GM23338 (cell line): ENCODE results near the gene TNS3. TPM values are rescaled to one million over a fixed set of nuclear protein-coding genes. Genes with fewer than 3 reads are reported as not detected.

Experiments
- ATAC-seq: fragments of 200-7000 bp; cut with Tn5 transposase; 3 replicates; pipeline ENCODE4 v1.9.1; 2020
- DNase-seq: peaks from one replicate; pipeline ENCODE4 v3.0.0-alpha.2; 2015; ENCODE audit warnings: low spot score
- H2AFZ ChIP-seq: fragments of 200-600 bp; sonication (generic); 2 replicates; pipeline ENCODE4 v1.8.0; 2016; ENCODE audit warnings: antibody characterized with exemption, mild to moderate bottlenecking, moderate library complexity
- H3F3A ChIP-seq: fragments of 200-600 bp; sonication (generic); replicated peaks from 2 replicates; pipeline ENCODE4 v1.8.0; 2017; ENCODE audit warnings: antibody characterized with exemption, mixed run types, low read depth
- H3K27ac ChIP-seq: fragments of 200-600 bp; sonication (generic); 2 replicates; pipeline ENCODE4 v1.6.1; 2016; ENCODE audit warnings: low read depth
- H3K27me3 ChIP-seq: fragments of 200-600 bp; sonication (generic); 2 replicates; pipeline ENCODE4 v1.8.0; 2016; ENCODE audit warnings: mild to moderate bottlenecking, mixed run types, moderate library complexity; ENCODE audit not compliant: insufficient read depth
- H3K36me3 ChIP-seq: fragments of 200-600 bp; sonication (generic); 2 replicates; pipeline ENCODE4 v1.8.0; 2016; ENCODE audit warnings: mild to moderate bottlenecking; ENCODE audit not compliant: insufficient read depth
- H3K4me1 ChIP-seq: fragments of 200-600 bp; sonication (generic); 2 replicates; pipeline ENCODE4 v1.8.0; 2016; ENCODE audit warnings: mild to moderate bottlenecking, moderate library complexity; ENCODE audit not compliant: insufficient read depth
- H3K4me2 ChIP-seq: fragments of 200-600 bp; sonication (generic); 2 replicates; pipeline ENCODE4 v1.7.1; 2017; ENCODE audit warnings: mixed run types
- H3K4me3 ChIP-seq: fragments of 200-600 bp; sonication (generic); 2 replicates; pipeline ENCODE4 v1.6.1; 2016; ENCODE audit warnings: mixed run types
- H3K79me2 ChIP-seq: fragments of 200-600 bp; sonication (generic); replicated peaks from 2 replicates; pipeline ENCODE4 v1.8.0; 2017; ENCODE audit warnings: mild to moderate bottlenecking; ENCODE audit not compliant: insufficient read depth
- H3K9me2 ChIP-seq: fragments of 200-600 bp; sonication (generic); 2 replicates; pipeline ENCODE4 v1.8.0; 2017; ENCODE audit not compliant: insufficient read depth
- H4K20me1 ChIP-seq: fragments of 200-600 bp; sonication (generic); replicated peaks from 2 replicates; pipeline ENCODE4 v1.8.0; 2017; ENCODE audit warnings: mild to moderate bottlenecking; ENCODE audit not compliant: insufficient read depth
- H3K27ac Mint-ChIP-seq: 2 replicates; pipeline ENCODE4 v1.8.0; 2020; ENCODE audit warnings: inconsistent platforms, mild to moderate bottlenecking, moderate library complexity, mixed read lengths
- H3K27me3 Mint-ChIP-seq: 3 replicates; pipeline ENCODE4 v1.8.0; 2022; ENCODE audit warnings: low read depth, mild to moderate bottlenecking, moderate library complexity, mixed read lengths, inconsistent platforms; ENCODE audit not compliant: insufficient read depth, poor library complexity
- H3K36me3 Mint-ChIP-seq: 3 replicates; pipeline ENCODE4 v1.8.0; 2021; ENCODE audit warnings: low read depth, mild to moderate bottlenecking, inconsistent platforms, moderate library complexity, mixed read lengths
- H3K4me1 Mint-ChIP-seq: 3 replicates; pipeline ENCODE4 v1.8.0; 2020; ENCODE audit warnings: mild to moderate bottlenecking, inconsistent platforms, mixed read lengths
- H3K4me3 Mint-ChIP-seq: 3 replicates; pipeline ENCODE4 v1.8.0; 2021; ENCODE audit warnings: moderate library complexity, mild to moderate bottlenecking, inconsistent platforms, mixed read lengths
- H3K9me3 Mint-ChIP-seq: 3 replicates; pipeline ENCODE4 v1.8.0; 2020; ENCODE audit warnings: moderate library complexity, mild to moderate bottlenecking, inconsistent platforms, mixed read lengths
- CREB1 ChIP-seq: fragments of 250-450 bp; sonication (Bioruptor Pico); IDR thresholded peaks from 2 replicates; pipeline ENCODE4 v1.5.0; 2020; ENCODE audit warnings: low read depth, mild to moderate bottlenecking, moderate library complexity
- EZH2phosphoT487 ChIP-seq: fragments of 200-600 bp; sonication (generic); IDR thresholded peaks from one replicate; pipeline ENCODE4 v1.8.1; 2018; ENCODE audit warnings: antibody characterized with exemption; ENCODE audit not compliant: unreplicated experiment
- JUNB ChIP-seq: IDR thresholded peaks from one replicate; pipeline ENCODE4 v1.6.1; 2016; ENCODE audit warnings: antibody characterized with exemption; ENCODE audit not compliant: unreplicated experiment
- POLR2AphosphoS5 ChIP-seq: IDR thresholded peaks from 2 replicates; pipeline ENCODE4 v1.6.1; 2016; ENCODE audit warnings: antibody characterized with exemption, low read depth
- ZNF114 ChIP-seq: fragments of 250-450 bp; sonication (Bioruptor Pico); IDR thresholded peaks from 2 replicates; pipeline ENCODE4 v1.5.0; 2020; ENCODE audit warnings: mild to moderate bottlenecking, moderate library complexity
- ZNF331 ChIP-seq: fragments of 250-450 bp; sonication (Bioruptor Pico); IDR thresholded peaks from 2 replicates; pipeline ENCODE4 v1.5.0; 2020; ENCODE audit warnings: low read depth, mild to moderate bottlenecking, moderate library complexity
- polyA plus RNA-seq: library from polyadenylated mRNA; unstranded; fragments of >200 nt; fragmentation: Nextera tagmentation; extraction: Ambion mirVana; gene quantifications from 2 replicates; pipeline ENCODE4 v1.2.1, GENCODE V29; 2016
- total RNA-seq: library from RNA; depleted of rRNA; stranded (reverse); fragments of >200 nt; shearing (Covaris generic); gene quantifications from 2 replicates; pipeline ENCODE4 v1.2.3, GENCODE V29; 2014
- TF ChIP-seq, protein P1 (sequence below): IDR thresholded peaks from one replicate; pipeline ENCODE4 v1.6.1; 2018; ENCODE audit warnings: antibody characterized with exemption; ENCODE audit not compliant: unreplicated experiment
- TF ChIP-seq, protein P2 (sequence below): fragments of 250-450 bp; sonication (Bioruptor Pico); IDR thresholded peaks from 2 replicates; pipeline ENCODE4 v1.5.0; 2020; ENCODE audit warnings: mild to moderate bottlenecking, moderate library complexity
- TF ChIP-seq, protein P3 (sequence below): IDR thresholded peaks from 2 replicates; pipeline ENCODE4 v1.6.1; 2016; ENCODE audit warnings: antibody characterized with exemption

TNS3 gene
- total and polyA plus RNA-seq, 2 experiments from 2014 or later: 6.2 to 28.7 TPM

DNA sequence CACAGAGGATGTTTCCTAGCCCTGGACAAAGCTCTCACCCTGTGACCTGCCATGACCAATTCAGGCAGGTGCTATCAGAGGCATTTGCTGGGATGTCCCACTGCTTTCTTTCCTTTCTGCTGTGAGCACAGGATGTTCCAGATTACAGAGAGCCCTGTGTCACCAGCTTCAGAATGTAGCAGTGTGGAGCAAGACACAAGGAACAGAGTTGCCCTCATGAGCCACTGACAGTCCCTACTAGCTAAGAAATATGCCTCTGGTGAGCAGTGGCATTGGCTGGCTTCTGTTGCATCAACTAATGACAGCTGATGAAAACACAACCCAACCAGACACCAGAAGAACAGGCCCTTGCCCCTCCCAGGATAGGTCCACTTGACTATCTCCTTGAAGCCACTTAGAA lies 337.2 kb downstream of the TNS3 start:
- no peak overlapping the region for H3K27ac Mint-ChIP-seq
- H3K4me3 Mint-ChIP-seq: no peak overlapping the region
- no peaks in the 10 kb centered on the region for H3K27me3 ChIP-seq
- no peaks in the 10 kb centered on the region for H3K9me3 Mint-ChIP-seq
- H3K27me3 Mint-ChIP-seq: peaks cover 2% of the 10 kb centered on the region
- ATAC-seq (no peak), DNase-seq (no peak)
- TF ChIP-seq ZNF114 (no peak), CREB1 (CRISPR knock-in tag) (no peak), EZH2phosphoT487 (no peak), ZNF331 (CRISPR knock-in tag) (no peak), JUNB (no peak), POLR2AphosphoS5 (no peak)
- TF ChIP-seq, protein P1, sequence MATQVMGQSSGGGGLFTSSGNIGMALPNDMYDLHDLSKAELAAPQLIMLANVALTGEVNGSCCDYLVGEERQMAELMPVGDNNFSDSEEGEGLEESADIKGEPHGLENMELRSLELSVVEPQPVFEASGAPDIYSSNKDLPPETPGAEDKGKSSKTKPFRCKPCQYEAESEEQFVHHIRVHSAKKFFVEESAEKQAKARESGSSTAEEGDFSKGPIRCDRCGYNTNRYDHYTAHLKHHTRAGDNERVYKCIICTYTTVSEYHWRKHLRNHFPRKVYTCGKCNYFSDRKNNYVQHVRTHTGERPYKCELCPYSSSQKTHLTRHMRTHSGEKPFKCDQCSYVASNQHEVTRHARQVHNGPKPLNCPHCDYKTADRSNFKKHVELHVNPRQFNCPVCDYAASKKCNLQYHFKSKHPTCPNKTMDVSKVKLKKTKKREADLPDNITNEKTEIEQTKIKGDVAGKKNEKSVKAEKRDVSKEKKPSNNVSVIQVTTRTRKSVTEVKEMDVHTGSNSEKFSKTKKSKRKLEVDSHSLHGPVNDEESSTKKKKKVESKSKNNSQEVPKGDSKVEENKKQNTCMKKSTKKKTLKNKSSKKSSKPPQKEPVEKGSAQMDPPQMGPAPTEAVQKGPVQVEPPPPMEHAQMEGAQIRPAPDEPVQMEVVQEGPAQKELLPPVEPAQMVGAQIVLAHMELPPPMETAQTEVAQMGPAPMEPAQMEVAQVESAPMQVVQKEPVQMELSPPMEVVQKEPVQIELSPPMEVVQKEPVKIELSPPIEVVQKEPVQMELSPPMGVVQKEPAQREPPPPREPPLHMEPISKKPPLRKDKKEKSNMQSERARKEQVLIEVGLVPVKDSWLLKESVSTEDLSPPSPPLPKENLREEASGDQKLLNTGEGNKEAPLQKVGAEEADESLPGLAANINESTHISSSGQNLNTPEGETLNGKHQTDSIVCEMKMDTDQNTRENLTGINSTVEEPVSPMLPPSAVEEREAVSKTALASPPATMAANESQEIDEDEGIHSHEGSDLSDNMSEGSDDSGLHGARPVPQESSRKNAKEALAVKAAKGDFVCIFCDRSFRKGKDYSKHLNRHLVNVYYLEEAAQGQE: no peak
- TF ChIP-seq, protein P2, sequence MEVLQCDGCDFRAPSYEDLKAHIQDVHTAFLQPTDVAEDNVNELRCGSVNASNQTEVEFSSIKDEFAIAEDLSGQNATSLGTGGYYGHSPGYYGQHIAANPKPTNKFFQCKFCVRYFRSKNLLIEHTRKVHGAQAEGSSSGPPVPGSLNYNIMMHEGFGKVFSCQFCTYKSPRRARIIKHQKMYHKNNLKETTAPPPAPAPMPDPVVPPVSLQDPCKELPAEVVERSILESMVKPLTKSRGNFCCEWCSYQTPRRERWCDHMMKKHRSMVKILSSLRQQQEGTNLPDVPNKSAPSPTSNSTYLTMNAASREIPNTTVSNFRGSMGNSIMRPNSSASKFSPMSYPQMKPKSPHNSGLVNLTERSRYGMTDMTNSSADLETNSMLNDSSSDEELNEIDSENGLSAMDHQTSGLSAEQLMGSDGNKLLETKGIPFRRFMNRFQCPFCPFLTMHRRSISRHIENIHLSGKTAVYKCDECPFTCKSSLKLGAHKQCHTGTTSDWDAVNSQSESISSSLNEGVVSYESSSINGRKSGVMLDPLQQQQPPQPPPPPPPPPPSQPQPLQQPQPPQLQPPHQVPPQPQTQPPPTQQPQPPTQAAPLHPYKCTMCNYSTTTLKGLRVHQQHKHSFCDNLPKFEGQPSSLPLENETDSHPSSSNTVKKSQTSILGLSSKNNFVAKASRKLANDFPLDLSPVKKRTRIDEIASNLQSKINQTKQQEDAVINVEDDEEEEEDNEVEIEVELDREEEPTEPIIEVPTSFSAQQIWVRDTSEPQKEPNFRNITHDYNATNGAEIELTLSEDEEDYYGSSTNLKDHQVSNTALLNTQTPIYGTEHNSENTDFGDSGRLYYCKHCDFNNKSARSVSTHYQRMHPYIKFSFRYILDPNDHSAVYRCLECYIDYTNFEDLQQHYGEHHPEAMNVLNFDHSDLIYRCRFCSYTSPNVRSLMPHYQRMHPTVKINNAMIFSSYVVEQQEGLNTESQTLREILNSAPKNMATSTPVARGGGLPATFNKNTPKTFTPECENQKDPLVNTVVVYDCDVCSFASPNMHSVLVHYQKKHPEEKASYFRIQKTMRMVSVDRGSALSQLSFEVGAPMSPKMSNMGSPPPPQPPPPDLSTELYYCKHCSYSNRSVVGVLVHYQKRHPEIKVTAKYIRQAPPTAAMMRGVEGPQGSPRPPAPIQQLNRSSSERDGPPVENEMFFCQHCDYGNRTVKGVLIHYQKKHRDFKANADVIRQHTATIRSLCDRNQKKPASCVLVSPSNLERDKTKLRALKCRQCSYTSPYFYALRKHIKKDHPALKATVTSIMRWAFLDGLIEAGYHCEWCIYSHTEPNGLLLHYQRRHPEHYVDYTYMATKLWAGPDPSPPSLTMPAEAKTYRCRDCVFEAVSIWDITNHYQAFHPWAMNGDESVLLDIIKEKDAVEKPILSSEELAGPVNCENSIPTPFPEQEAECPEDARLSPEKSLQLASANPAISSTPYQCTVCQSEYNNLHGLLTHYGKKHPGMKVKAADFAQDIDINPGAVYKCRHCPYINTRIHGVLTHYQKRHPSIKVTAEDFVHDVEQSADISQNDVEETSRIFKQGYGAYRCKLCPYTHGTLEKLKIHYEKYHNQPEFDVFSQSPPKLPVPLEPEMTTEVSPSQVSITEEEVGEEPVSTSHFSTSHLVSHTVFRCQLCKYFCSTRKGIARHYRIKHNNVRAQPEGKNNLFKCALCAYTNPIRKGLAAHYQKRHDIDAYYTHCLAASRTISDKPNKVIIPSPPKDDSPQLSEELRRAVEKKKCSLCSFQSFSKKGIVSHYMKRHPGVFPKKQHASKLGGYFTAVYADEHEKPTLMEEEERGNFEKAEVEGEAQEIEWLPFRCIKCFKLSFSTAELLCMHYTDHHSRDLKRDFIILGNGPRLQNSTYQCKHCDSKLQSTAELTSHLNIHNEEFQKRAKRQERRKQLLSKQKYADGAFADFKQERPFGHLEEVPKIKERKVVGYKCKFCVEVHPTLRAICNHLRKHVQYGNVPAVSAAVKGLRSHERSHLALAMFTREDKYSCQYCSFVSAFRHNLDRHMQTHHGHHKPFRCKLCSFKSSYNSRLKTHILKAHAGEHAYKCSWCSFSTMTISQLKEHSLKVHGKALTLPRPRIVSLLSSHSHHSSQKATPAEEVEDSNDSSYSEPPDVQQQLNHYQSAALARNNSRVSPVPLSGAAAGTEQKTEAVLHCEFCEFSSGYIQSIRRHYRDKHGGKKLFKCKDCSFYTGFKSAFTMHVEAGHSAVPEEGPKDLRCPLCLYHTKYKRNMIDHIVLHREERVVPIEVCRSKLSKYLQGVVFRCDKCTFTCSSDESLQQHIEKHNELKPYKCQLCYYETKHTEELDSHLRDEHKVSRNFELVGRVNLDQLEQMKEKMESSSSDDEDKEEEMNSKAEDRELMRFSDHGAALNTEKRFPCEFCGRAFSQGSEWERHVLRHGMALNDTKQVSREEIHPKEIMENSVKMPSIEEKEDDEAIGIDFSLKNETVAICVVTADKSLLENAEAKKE: no peak
- TF ChIP-seq, protein P3, sequence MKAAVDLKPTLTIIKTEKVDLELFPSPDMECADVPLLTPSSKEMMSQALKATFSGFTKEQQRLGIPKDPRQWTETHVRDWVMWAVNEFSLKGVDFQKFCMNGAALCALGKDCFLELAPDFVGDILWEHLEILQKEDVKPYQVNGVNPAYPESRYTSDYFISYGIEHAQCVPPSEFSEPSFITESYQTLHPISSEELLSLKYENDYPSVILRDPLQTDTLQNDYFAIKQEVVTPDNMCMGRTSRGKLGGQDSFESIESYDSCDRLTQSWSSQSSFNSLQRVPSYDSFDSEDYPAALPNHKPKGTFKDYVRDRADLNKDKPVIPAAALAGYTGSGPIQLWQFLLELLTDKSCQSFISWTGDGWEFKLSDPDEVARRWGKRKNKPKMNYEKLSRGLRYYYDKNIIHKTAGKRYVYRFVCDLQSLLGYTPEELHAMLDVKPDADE: no peak
- no peaks in the 10 kb centered on the region for H3K4me1 Mint-ChIP-seq
- no peaks in the 10 kb centered on the region for H3F3A ChIP-seq
- no peaks in the 10 kb centered on the region for H3K79me2 ChIP-seq
- no peaks in the 10 kb centered on the region for H3K36me3 ChIP-seq
- H3K4me1 ChIP-seq: no peaks in the 10 kb centered on the region
- H4K20me1 ChIP-seq: no peaks in the 10 kb centered on the region
- H3K4me3 ChIP-seq: no peak overlapping the region
- peaks cover 4% of the 10 kb centered on the region; the same call in 1 of the 2 replicates for H3K9me2 ChIP-seq
- H2AFZ ChIP-seq: no peak overlapping the region
- H3K36me3 Mint-ChIP-seq: no peaks in the 10 kb centered on the region
- H3K4me2 ChIP-seq: no peak overlapping the region
- no peak overlapping the region for H3K27ac ChIP-seq
